Activated CD4-positive, CD25-positive, alpha-beta regulatory T cell treated with anti-CD3 and anti-CD28 coated beads, Interleukin-2, amount 50 U/mL, for 24 hours (primary cell): ENCODE results near the gene TCTN2.

ENCODE experiments used
- ATAC-seq, 2 donors: fragments of 150-1000 bp; cut with Tn5 transposase; one replicate each; pipeline ENCODE4 v1.10.0; 2021; ENCODE audit warnings: mild to moderate bottlenecking in 1 of 2, moderate library complexity in 1 of 2

The TCTN2 gene

GRCh38 chr12:123690191-123690840 lies 19.4 kb downstream of the TCTN2 start:
- ATAC-seq = no peak

- ATAC-seq = no peak
Measured at GRCh38 chr12:123696207-123696606, 25.3 kb downstream of the TCTN2 start.

- ATAC-seq = no peak
Measured at GRCh38 chr12:123696646-123697045, 25.7 kb downstream of the TCTN2 start.

GRCh38 chr12:123705935-123706334 lies 35.0 kb downstream of the TCTN2 start:
- ATAC-seq = no peak

GRCh38 chr12:123707466-123707865 lies 36.6 kb downstream of the TCTN2 start:
- no peak for ATAC-seq

GRCh38 chr12:123712780-123713319 lies 41.9 kb downstream of the TCTN2 start:
- no peak for ATAC-seq

- ATAC-seq = no peak
Measured at GRCh38 chr12:123713398-123713797, 42.5 kb downstream of the TCTN2 start.

GRCh38 chr12:123713823-123714585 lies 43.1 kb downstream of the TCTN2 start:
- ATAC-seq = peak; percentile 49 to 51

- peak; percentile 44 to 54 for ATAC-seq
Measured at GRCh38 chr12:123715195-123715594, 44.3 kb downstream of the TCTN2 start.

GRCh38 chr12:123717350-123717749 lies 46.4 kb downstream of the TCTN2 start:
- no peak for ATAC-seq

GRCh38 chr12:123720141-123720814 lies 49.4 kb downstream of the TCTN2 start:
- no peak for ATAC-seq

GRCh38 chr12:123721245-123721644 lies 50.3 kb downstream of the TCTN2 start:
- no peak for ATAC-seq

GRCh38 chr12:123723011-123723410 lies 52.1 kb downstream of the TCTN2 start:
- no peak for ATAC-seq

- ATAC-seq = peak; percentile 88 to 89
Measured at GRCh38 chr12:123723765-123724164, 52.9 kb downstream of the TCTN2 start.

GRCh38 chr12:123726244-123726643 lies 55.3 kb downstream of the TCTN2 start:
- ATAC-seq = no peak

- no peak for ATAC-seq
Measured at GRCh38 chr12:123726962-123727361, 56.0 kb downstream of the TCTN2 start.

GRCh38 chr12:123727878-123728277 lies 57.0 kb downstream of the TCTN2 start:
- ATAC-seq = no peak

- no peak for ATAC-seq
Measured at GRCh38 chr12:123731596-123731995, 60.7 kb downstream of the TCTN2 start.

- ATAC-seq = no peak
Measured at GRCh38 chr12:123732251-123732650, 61.3 kb downstream of the TCTN2 start.

- ATAC-seq = no peak
Measured at GRCh38 chr12:123733229-123733628, 62.3 kb downstream of the TCTN2 start.

GRCh38 chr12:123734268-123734667 lies 63.4 kb downstream of the TCTN2 start:
- ATAC-seq = no peak

- peak in 1 of 2 donors; percentile 44 for ATAC-seq
Measured at GRCh38 chr12:123741937-123742572, 71.1 kb downstream of the TCTN2 start.

GRCh38 chr12:123743002-123743401 lies 72.1 kb downstream of the TCTN2 start:
- ATAC-seq = no peak
